ENCODE measurements around the gene SYNE3.

GRCh38 chr14:95482627-95483308 is 33.7 kb downstream of the SYNE3 start:
- TF ChIP-seq CTCF (IDR thresholded peaks at IDR 0.05; ENCODE audit: insufficient read depth, low read length, poor library complexity, severe bottlenecking) (no peak), EZH2phosphoT487 (conservative IDR thresholded peaks at IDR 0.05; ENCODE audit: low read length) (no peak)

All from SU-DHL-6 (cell line).